DOHH2 (cell line): Measurements from ENCODE around the gene DYDC2.

ENCODE experiments used
- CTCF ChIP-seq: fragments of 200-600 bp; sonication (generic); IDR thresholded peaks from one replicate; pipeline ENCODE4 v1.5.1; 2014; ENCODE audit warnings: antibody characterized with exemption, mild to moderate bottlenecking, low read depth, low read length; ENCODE audit not compliant: poor library complexity, severe bottlenecking
- EZH2phosphoT487 ChIP-seq: fragments of 200-600 bp; sonication (generic); IDR thresholded peaks from 2 replicates; pipeline ENCODE4 v1.6.1; 2017; ENCODE audit warnings: borderline replicate concordance, mild to moderate bottlenecking, antibody characterized with exemption, low read length, moderate library complexity, mixed read lengths

- TF ChIP-seq EZH2phosphoT487 (no peak), CTCF (no peak)
These were observed 55.2 kb downstream of the DYDC2 start for GRCh38 chr10:80411681-80412220.
